CD4-positive, alpha-beta T cell (primary cell): ENCODE data around the gene KIF7. TPM values are rescaled to one million over a fixed set of nuclear protein-coding genes. Genes with fewer than 3 reads are reported as not detected.

Experiments
- ATAC-seq: fragments of 200-7000 bp; cut with Tn5 transposase; one replicate; pipeline ENCODE4 v1.10.0; 2022; ENCODE audit warnings: mild to moderate bottlenecking; ENCODE audit not compliant: poor library complexity
- CTCF ChIA-PET: fragments of 350-600 bp; sonication (Branson Sonifier 250); formaldehyde crosslinking; loops from one replicate; lab custom pipeline; 2021; ENCODE audit warnings: antibody characterized with exemption, inconsistent platforms; lab: Charles Lee
- POLR2A ChIA-PET: fragments of 350-600 bp; sonication (Branson Sonifier 250); formaldehyde crosslinking; loops from one replicate; lab custom pipeline; 2021; ENCODE audit warnings: antibody characterized with exemption, inconsistent platforms; lab: Charles Lee
- DNase-seq, 14 experiments: peaks; one replicate each; pipeline ENCODE4 v3.0.0-alpha.2; 2013 to 2020; ENCODE audit warnings: mixed read lengths in 2 of 14
- H3K27ac ChIP-seq, 2 donors: one replicate each; pipeline versions ENCODE4 v1.5.1 to v1.7.0; 2013; ENCODE audit warnings: low read length in 2 of 2, low read depth in 1 of 2, mild to moderate bottlenecking in 1 of 2
- H3K27me3 ChIP-seq, 2 experiments: 1 replicate in 1 of 2; 2 replicates in 1 of 2; pipeline versions ENCODE4 v1.6.1 to v1.7.0; 2013; ENCODE audit warnings: low read length in 2 of 2, control low read depth in 1 of 2, mild to moderate bottlenecking in 1 of 2, moderate library complexity in 1 of 2; ENCODE audit not compliant: insufficient read depth in 2 of 2, control insufficient read depth in 1 of 2
- H3K36me3 ChIP-seq: one replicate; pipeline ENCODE4 v1.6.1; 2013; ENCODE audit warnings: low read length, control low read depth; ENCODE audit not compliant: insufficient read depth
- H3K4me1 ChIP-seq: one replicate; pipeline ENCODE4 v1.6.1; 2013; ENCODE audit warnings: low read length, control low read depth; ENCODE audit not compliant: insufficient read depth
- H3K4me3 ChIP-seq: one replicate; pipeline ENCODE4 v1.5.1; 2013; ENCODE audit warnings: mild to moderate bottlenecking, low read length, moderate library complexity
- H3K9me3 ChIP-seq, 2 experiments: 1 replicate in 1 of 2; 2 replicates in 1 of 2; pipeline versions ENCODE4 v1.6.1 to v1.7.0; 2013; ENCODE audit warnings: low read length in 2 of 2, mild to moderate bottlenecking in 2 of 2, control low read depth in 1 of 2, moderate library complexity in 1 of 2; ENCODE audit not compliant: control insufficient read depth in 1 of 2, insufficient read depth in 1 of 2
- H3K27ac Mint-ChIP-seq: one replicate; pipeline ENCODE4 v1.8.0; 2020; ENCODE audit warnings: mixed read lengths
- H3K27me3 Mint-ChIP-seq: one replicate; pipeline ENCODE4 v1.8.0; 2021; ENCODE audit warnings: mixed read lengths
- H3K36me3 Mint-ChIP-seq: one replicate; pipeline ENCODE4 v1.8.0; 2021; ENCODE audit warnings: low read depth, mixed read lengths
- H3K4me1 Mint-ChIP-seq: one replicate; pipeline ENCODE4 v1.8.0; 2021; ENCODE audit warnings: low read depth, mixed read lengths
- H3K4me3 Mint-ChIP-seq: one replicate; pipeline ENCODE4 v1.8.0; 2020; ENCODE audit warnings: mild to moderate bottlenecking, mixed read lengths
- H3K9me3 Mint-ChIP-seq: one replicate; pipeline ENCODE4 v1.8.0; 2020; ENCODE audit warnings: mixed read lengths
- intact Hi-C, 2 experiments: fragments of 100-400 bp; cut with DNase I in 1 of 2; cut with micrococcal nuclease in 1 of 2; formaldehyde crosslinking; loops; one replicate each; pipeline versions ENCODE4 v1.15.1 to v1.9.0; 2023 to 2025; cut with DNase I, micrococcal nuclease
- total RNA-seq, 174 experiments: library from RNA in 2 of 174; stranded (reverse) in 2 of 174; gene quantifications; one replicate each; pipeline ENCODE4 v1.2.3 and lab custom pipeline; 2021 to 2026
- TF ChIP-seq, protein P1 (sequence below): fragments of 200-600 bp; IDR thresholded peaks from one replicate; pipeline ENCODE4 v1.8.0; 2022; ENCODE audit warnings: antibody characterized with exemption, mild to moderate bottlenecking

KIF7 gene
- total RNA-seq, 2 experiments from 2014 or later, result 0.08 to 0.20 TPM

DNA sequence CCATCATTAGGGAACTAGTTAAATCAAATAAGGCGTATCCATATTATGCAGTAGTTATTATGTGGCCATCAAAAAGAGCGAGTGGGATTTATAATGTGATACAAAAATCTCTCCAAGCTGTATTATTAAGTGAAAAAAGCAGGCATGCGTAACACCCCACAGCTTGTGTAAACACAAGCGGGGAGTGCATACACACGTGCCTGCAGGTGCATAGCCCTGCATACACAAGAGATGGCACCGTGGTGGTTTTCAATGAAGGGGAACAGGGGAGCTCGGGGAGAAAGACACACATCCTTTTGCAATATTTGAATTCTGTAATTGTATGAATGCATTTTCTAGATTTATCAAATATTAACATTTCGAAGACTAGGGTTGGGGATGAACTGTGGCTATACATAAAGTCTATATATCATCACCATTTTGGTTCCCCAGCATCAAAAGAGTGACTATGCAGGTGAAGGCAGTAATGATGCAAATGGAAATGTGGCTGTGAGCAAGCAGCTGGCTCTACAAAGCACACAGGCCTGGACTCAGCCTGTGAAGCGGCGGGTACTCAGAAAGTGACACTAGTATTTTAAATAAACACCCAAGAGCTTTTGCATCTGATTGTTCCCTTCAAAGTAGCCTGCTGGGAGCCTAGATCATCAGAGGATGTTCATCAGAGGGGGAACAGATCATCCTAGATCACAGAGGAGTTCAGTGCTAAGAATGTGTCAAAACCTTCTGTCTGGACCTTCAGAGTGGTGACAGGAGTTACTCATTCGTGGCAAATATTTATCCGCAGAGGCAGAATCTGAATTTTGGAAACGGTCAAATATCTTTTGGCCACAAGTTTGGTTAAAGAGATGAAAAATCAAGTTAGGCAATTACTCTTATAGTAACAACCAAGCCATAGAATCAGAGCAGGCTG lies 9.4 kb upstream of the KIF7 start:
- ChIA-PET POLR2A (no interaction called here), CTCF (no interaction called here)
- H3K27me3 Mint-ChIP-seq, result peaks cover 52% of the 10 kb centered on the region

DNA sequence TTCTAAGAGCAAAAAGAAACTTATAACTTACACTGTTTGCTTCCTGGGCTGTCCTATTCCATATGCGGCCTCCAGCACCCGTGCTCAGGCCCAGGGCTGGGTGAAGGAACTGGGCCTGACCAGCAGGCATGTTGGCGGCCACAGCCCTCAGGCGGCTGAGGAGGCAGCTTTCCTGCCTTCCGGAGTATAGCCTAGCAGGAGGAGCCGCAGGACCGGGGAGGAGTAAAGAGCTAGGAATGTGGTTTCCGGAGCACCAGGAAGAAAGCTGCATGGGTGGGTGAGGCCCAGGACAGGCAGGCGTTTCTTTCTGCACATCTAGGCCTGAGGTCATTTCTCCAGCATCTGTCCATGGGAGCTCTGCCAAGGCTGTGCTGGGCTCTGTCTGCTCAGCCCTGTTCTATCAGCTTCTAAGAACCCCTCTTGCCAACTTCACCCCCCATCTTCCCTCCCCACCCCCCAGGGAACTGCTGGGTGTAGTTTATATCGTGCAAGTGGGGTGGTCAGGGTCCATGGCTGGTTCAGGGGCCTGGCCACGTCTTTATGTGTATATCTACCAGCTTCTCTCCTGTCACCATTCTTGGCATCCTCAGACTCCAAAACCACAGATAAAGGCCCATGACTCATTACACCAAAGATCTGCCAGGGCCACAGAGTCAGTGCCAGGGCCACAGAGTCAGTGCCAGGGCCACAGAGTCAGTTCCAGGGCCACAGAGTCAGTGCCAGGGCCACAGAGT lies 7.8 kb upstream of the KIF7 start:
- CTCF ChIA-PET, result no interaction called here
- Histone ChIP-seq H3K27ac (no peak overlapping the region), H3K9me3 (peaks cover 0 to 6% of the 10 kb centered on the region in 2 experiments), H3K4me3 (no peak overlapping the region), H3K27me3 (peaks cover 22 to 27% of the 10 kb centered on the region in 2 experiments), H3K4me1 (peaks cover 3% of the 10 kb centered on the region), H3K36me3 (no peaks in the 10 kb centered on the region)
- no peak overlapping the region for H3K4me3 Mint-ChIP-seq
- H3K27ac Mint-ChIP-seq, result no peak overlapping the region
- H3K9me3 Mint-ChIP-seq, result no peaks in the 10 kb centered on the region
- H3K36me3 Mint-ChIP-seq, result no peaks in the 10 kb centered on the region
- H3K4me1 Mint-ChIP-seq, result peaks cover 4% of the 10 kb centered on the region
- intact Hi-C loops, result no loop called here
- peaks cover 52% of the 10 kb centered on the region for H3K27me3 Mint-ChIP-seq
- DNase-seq (no peak), ATAC-seq (no peak)
- POLR2A ChIA-PET, result no interaction called here
- TF ChIP-seq, protein P1, sequence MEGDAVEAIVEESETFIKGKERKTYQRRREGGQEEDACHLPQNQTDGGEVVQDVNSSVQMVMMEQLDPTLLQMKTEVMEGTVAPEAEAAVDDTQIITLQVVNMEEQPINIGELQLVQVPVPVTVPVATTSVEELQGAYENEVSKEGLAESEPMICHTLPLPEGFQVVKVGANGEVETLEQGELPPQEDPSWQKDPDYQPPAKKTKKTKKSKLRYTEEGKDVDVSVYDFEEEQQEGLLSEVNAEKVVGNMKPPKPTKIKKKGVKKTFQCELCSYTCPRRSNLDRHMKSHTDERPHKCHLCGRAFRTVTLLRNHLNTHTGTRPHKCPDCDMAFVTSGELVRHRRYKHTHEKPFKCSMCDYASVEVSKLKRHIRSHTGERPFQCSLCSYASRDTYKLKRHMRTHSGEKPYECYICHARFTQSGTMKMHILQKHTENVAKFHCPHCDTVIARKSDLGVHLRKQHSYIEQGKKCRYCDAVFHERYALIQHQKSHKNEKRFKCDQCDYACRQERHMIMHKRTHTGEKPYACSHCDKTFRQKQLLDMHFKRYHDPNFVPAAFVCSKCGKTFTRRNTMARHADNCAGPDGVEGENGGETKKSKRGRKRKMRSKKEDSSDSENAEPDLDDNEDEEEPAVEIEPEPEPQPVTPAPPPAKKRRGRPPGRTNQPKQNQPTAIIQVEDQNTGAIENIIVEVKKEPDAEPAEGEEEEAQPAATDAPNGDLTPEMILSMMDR, result no peak

More for the DNA sequence above, 9.4 kb upstream of the KIF7 start:
- DNase-seq (no peak), ATAC-seq (no peak)
- H3K4me3 Mint-ChIP-seq, result no peak overlapping the region
- H3K4me1 Mint-ChIP-seq, result peaks cover 4% of the 10 kb centered on the region
- no peaks in the 10 kb centered on the region for H3K36me3 Mint-ChIP-seq
- TF ChIP-seq, protein P1, result no peak
- Histone ChIP-seq H3K36me3 (no peaks in the 10 kb centered on the region), H3K4me1 (peaks cover 3% of the 10 kb centered on the region), H3K27ac (no peak overlapping the region), H3K4me3 (no peak overlapping the region), H3K27me3 (peaks cover 18 to 27% of the 10 kb centered on the region in 2 experiments), H3K9me3 (peaks cover 0 to 6% of the 10 kb centered on the region in 2 experiments)
- H3K9me3 Mint-ChIP-seq, result no peaks in the 10 kb centered on the region
- intact Hi-C loops, result no loop called here
- H3K27ac Mint-ChIP-seq, result no peak overlapping the region

DNA sequence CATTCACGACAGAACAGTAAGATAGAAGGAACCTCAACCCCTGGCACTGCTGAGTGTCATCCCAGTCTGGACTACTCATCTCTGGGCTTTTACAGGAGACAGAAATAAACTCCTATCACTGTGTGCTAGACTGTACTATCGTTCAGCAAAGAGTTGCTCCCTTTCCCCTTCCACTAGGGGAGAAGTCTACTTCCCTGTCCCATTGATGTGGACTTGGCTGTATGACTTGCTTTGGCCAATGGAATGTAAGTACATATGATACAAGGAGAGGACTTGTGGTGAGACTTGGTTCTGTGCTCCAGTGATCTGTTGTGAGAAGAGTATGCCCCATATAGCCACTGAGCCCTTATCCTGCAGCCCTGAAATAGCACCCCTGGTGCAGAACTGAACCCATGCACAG lies 5.3 kb upstream of the KIF7 start:
- TF ChIP-seq, protein P1, result no peak
- intact Hi-C loops, result no loop called here

More for the DNA sequence above, 5.3 kb upstream of the KIF7 start:
- DNase-seq, result no peak
- Histone ChIP-seq H3K27me3 (peaks cover 17 to 18% of the 10 kb centered on the region in 2 experiments), H3K36me3 (no peaks in the 10 kb centered on the region), H3K9me3 (no peaks in the 10 kb centered on the region), H3K27ac (no peak overlapping the region), H3K4me3 (no peak overlapping the region), H3K4me1 (no peaks in the 10 kb centered on the region)
- peaks cover 7% of the 10 kb centered on the region for H3K4me1 Mint-ChIP-seq
- CTCF ChIA-PET, result no interaction called here
- H3K27ac Mint-ChIP-seq, result no peak overlapping the region
- no peaks in the 10 kb centered on the region for H3K9me3 Mint-ChIP-seq
- POLR2A ChIA-PET, result no interaction called here
- ATAC-seq, result no peak
- H3K4me3 Mint-ChIP-seq, result no peak overlapping the region
- H3K36me3 Mint-ChIP-seq, result no peaks in the 10 kb centered on the region
- H3K27me3 Mint-ChIP-seq, result peaks cover 72% of the 10 kb centered on the region
